ENCODE results near the gene CYGB. TPM values are rescaled to one million over a fixed set of nuclear protein-coding genes. Genes with fewer than 3 reads are reported as not detected.

The CYGB gene
- polyA plus RNA-seq, 1 of the 3 experiments (the other 2 are of a cell fraction), result 1.7 TPM

- no peaks in the 10 kb centered on the region for H3K27me3 ChIP-seq (ENCODE audit: insufficient read depth)
- TF ChIP-seq, protein P1, sequence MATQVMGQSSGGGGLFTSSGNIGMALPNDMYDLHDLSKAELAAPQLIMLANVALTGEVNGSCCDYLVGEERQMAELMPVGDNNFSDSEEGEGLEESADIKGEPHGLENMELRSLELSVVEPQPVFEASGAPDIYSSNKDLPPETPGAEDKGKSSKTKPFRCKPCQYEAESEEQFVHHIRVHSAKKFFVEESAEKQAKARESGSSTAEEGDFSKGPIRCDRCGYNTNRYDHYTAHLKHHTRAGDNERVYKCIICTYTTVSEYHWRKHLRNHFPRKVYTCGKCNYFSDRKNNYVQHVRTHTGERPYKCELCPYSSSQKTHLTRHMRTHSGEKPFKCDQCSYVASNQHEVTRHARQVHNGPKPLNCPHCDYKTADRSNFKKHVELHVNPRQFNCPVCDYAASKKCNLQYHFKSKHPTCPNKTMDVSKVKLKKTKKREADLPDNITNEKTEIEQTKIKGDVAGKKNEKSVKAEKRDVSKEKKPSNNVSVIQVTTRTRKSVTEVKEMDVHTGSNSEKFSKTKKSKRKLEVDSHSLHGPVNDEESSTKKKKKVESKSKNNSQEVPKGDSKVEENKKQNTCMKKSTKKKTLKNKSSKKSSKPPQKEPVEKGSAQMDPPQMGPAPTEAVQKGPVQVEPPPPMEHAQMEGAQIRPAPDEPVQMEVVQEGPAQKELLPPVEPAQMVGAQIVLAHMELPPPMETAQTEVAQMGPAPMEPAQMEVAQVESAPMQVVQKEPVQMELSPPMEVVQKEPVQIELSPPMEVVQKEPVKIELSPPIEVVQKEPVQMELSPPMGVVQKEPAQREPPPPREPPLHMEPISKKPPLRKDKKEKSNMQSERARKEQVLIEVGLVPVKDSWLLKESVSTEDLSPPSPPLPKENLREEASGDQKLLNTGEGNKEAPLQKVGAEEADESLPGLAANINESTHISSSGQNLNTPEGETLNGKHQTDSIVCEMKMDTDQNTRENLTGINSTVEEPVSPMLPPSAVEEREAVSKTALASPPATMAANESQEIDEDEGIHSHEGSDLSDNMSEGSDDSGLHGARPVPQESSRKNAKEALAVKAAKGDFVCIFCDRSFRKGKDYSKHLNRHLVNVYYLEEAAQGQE (IDR thresholded peaks at IDR 0.05; ENCODE audit: low read depth, low read length), result no peak
- TF ChIP-seq, protein P2, sequence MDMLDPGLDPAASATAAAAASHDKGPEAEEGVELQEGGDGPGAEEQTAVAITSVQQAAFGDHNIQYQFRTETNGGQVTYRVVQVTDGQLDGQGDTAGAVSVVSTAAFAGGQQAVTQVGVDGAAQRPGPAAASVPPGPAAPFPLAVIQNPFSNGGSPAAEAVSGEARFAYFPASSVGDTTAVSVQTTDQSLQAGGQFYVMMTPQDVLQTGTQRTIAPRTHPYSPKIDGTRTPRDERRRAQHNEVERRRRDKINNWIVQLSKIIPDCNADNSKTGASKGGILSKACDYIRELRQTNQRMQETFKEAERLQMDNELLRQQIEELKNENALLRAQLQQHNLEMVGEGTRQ (IDR thresholded peaks at IDR 0.05; ENCODE audit: borderline replicate concordance, low read depth, low read length), result no peak
- TF ChIP-seq NFIC (IDR thresholded peaks at IDR 0.05; ENCODE audit: borderline replicate concordance), result no peak
- TF ChIP-seq, protein P3, sequence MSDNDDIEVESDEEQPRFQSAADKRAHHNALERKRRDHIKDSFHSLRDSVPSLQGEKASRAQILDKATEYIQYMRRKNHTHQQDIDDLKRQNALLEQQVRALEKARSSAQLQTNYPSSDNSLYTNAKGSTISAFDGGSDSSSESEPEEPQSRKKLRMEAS (IDR thresholded peaks at IDR 0.05; ENCODE audit: low read depth), result no peak
- no peak for TF ChIP-seq NRF1 (IDR thresholded peaks at IDR 0.05; ENCODE audit: low read depth, low read length)
- TF ChIP-seq JUND (IDR thresholded peaks at IDR 0.05), result no peak
- no peak for TF ChIP-seq SIN3A (IDR thresholded peaks at IDR 0.05; ENCODE audit: borderline replicate concordance, low read depth, low read length)
- no peak for TF ChIP-seq IRF3 (IDR thresholded peaks at IDR 0.05; ENCODE audit: low read depth, low read length)
- no peak for TF ChIP-seq SMC3 (IDR thresholded peaks at IDR 0.05; ENCODE audit: low read depth, low read length)
- TF ChIP-seq TCF12 (IDR thresholded peaks at IDR 0.05), result no peak
- no peak for TF ChIP-seq TAF1 (IDR thresholded peaks at IDR 0.05; ENCODE audit: borderline replicate concordance, low read depth, low read length)
- TF ChIP-seq RFX5 (IDR thresholded peaks at IDR 0.05; ENCODE audit: low read length), result no peak
- TF ChIP-seq FOXM1 (IDR thresholded peaks at IDR 0.05; ENCODE audit: low read depth), result no peak
- TF ChIP-seq CTCF (IDR thresholded peaks at IDR 0.05), result no peak
- TF ChIP-seq GABPA (IDR thresholded peaks at IDR 0.05; ENCODE audit: low read depth), result no peak
- TF ChIP-seq CHD2 (IDR thresholded peaks at IDR 0.05; ENCODE audit: low read length, partially characterized antibody), result no peak
- no peak for TF ChIP-seq ELF1 (IDR thresholded peaks at IDR 0.05)
- TF ChIP-seq POLR2AphosphoS5 (IDR thresholded peaks at IDR 0.05; ENCODE audit: low read depth, low read length), result no peak
- no peak for TF ChIP-seq RAD21 (IDR thresholded peaks at IDR 0.05; ENCODE audit: low read length)
- TF ChIP-seq EZH2phosphoT487 (IDR thresholded peaks at IDR 0.05; ENCODE audit: borderline replicate concordance, low read depth), result no peak
- no peaks in the 10 kb centered on the region for H3K79me2 ChIP-seq (ENCODE audit: insufficient read depth)
- H3K4me2 ChIP-seq, result no peak overlapping the region
- ChIA-PET POLR2A (no interaction called here), CTCF (interaction anchor here (1.0 to 8.5 kb wide), 9 partner anchors 8 to 138 kb away, joined by 3 to 45 read pairs (median 4); partner anchors contain the start of gene ST6GALNAC2)
- no peaks in the 10 kb centered on the region for H3K4me1 ChIP-seq (ENCODE audit: control insufficient read depth in 1 of 2, insufficient read depth in 2 of 2, low read depth in 1 of 2, low read length in 1 of 2)
- H3F3A ChIP-seq (replicated peaks; ENCODE audit: insufficient read depth), result no peaks in the 10 kb centered on the region
- 90% methylated on average over 7 of the region's 7 CpGs for WGBS (ENCODE audit: low lambda C conversion rate)
- no peaks in the 10 kb centered on the region for H3K9me2 ChIP-seq
- no peak for DNase-seq
- no peak overlapping the region for H3K4me3 ChIP-seq (ENCODE audit: low read depth in 2 of 2, low read length in 1 of 2)
- H3K27ac ChIP-seq (ENCODE audit: low read depth in 2 of 2, low read length in 1 of 2), result no peak overlapping the region
- no peaks in the 10 kb centered on the region for H3K36me3 ChIP-seq (replicated peaks in 1 of 2; ENCODE audit: control insufficient read depth in 1 of 2, insufficient read depth in 2 of 2, low read length in 1 of 2)
- no peaks in the 10 kb centered on the region for H3K9me3 ChIP-seq
- no peak overlapping the region for H3K9ac ChIP-seq
- no peak overlapping the region for H2AFZ ChIP-seq (ENCODE audit: low read depth)
- H4K20me1 ChIP-seq (ENCODE audit: insufficient read depth), result no peaks in the 10 kb centered on the region
Measured at GRCh38 chr17:76577876-76578275, 40.4 kb upstream of the CYGB start.

Measured in SK-N-SH (cell line).